Naive thymus-derived CD8-positive, alpha-beta T cell (primary cell): Measurements from ENCODE around the gene EPHX1. TPM values are rescaled to one million over a fixed set of nuclear protein-coding genes. Genes with fewer than 3 reads are reported as not detected.
"Not testable (repeated sequence)": the region's sequence is repeated elsewhere in the genome, so short reads cannot be mapped to it uniquely, and the experiment has no call there.

ENCODE experiments used
- ATAC-seq, 2 donors: fragments of 150-1000 bp; cut with Tn5 transposase in 1 of 2; sonication (Bioruptor Pico), chemical (Tn5 transposase) in 1 of 2; 1 replicate in 1 of 2; 2 replicates in 1 of 2; pipeline ENCODE4 v1.10.0; 2021; ENCODE audit warnings: mild to moderate bottlenecking in 2 of 2, moderate library complexity in 2 of 2
- POLR2A ChIA-PET: fragments of 350-600 bp; sonication (Branson Sonifier 250); formaldehyde crosslinking; loops from one replicate; lab custom pipeline; 2021; ENCODE audit warnings: antibody characterized with exemption; lab: Charles Lee
- DNase-seq, 10 donors: peaks; one replicate each; pipeline versions ENCODE4 v3.0.0 to v3.0.0-alpha.2; 2020 to 2022
- H3K27ac Mint-ChIP-seq, 10 donors: one replicate each; pipeline ENCODE4 v1.8.0; 2020 to 2022; ENCODE audit warnings: mild to moderate bottlenecking in 10 of 10, mixed read lengths in 10 of 10, moderate library complexity in 4 of 10, inconsistent platforms in 1 of 10
- H3K27me3 Mint-ChIP-seq, 5 donors: one replicate each; pipeline ENCODE4 v1.8.0; 2021 to 2022; ENCODE audit warnings: mixed read lengths in 5 of 5
- H3K36me3 Mint-ChIP-seq, 3 donors: one replicate each; pipeline ENCODE4 v1.8.0; 2020 to 2022; ENCODE audit warnings: mixed read lengths in 3 of 3, mild to moderate bottlenecking in 2 of 3, inconsistent platforms in 1 of 3
- H3K4me1 Mint-ChIP-seq, 4 donors: one replicate each; pipeline ENCODE4 v1.8.0; 2021 to 2022; ENCODE audit warnings: mixed read lengths in 4 of 4
- H3K4me3 Mint-ChIP-seq, 10 donors: one replicate each; pipeline ENCODE4 v1.8.0; 2020 to 2022; ENCODE audit warnings: mild to moderate bottlenecking in 10 of 10, mixed read lengths in 10 of 10, moderate library complexity in 6 of 10, inconsistent platforms in 1 of 10
- H3K9me3 Mint-ChIP-seq, 9 donors: one replicate each; pipeline ENCODE4 v1.8.0; 2020 to 2022; ENCODE audit warnings: mixed read lengths in 9 of 9, mild to moderate bottlenecking in 3 of 9, inconsistent platforms in 1 of 9, moderate library complexity in 1 of 9
- polyA plus RNA-seq, 3 donors: library from polyadenylated mRNA; unstranded; fragments of 300-500 nt; fragmentation: Illumina TruSeq; gene quantifications; one replicate each; pipeline ENCODE4 v1.2.3, GENCODE V29; 2021
- total RNA-seq, 8 experiments: library from RNA in 2 of 8; stranded (reverse) in 2 of 8; gene quantifications; one replicate each; pipeline ENCODE4 v1.2.3 and lab custom pipeline; 2021 to 2026

The EPHX1 gene
- total RNA-seq, result 1 to 10 TPM; 5.4 to 5.9 TPM
- 1 to 10 TPM; 1.6 to 2.8 (median 2.0) TPM for polyA plus RNA-seq
- total RNA-seq (lab: John Stamatoyannopoulos, UW), result 0.25 to 3.1 (median 1.6) reads per million in 6 experiments

DNA sequence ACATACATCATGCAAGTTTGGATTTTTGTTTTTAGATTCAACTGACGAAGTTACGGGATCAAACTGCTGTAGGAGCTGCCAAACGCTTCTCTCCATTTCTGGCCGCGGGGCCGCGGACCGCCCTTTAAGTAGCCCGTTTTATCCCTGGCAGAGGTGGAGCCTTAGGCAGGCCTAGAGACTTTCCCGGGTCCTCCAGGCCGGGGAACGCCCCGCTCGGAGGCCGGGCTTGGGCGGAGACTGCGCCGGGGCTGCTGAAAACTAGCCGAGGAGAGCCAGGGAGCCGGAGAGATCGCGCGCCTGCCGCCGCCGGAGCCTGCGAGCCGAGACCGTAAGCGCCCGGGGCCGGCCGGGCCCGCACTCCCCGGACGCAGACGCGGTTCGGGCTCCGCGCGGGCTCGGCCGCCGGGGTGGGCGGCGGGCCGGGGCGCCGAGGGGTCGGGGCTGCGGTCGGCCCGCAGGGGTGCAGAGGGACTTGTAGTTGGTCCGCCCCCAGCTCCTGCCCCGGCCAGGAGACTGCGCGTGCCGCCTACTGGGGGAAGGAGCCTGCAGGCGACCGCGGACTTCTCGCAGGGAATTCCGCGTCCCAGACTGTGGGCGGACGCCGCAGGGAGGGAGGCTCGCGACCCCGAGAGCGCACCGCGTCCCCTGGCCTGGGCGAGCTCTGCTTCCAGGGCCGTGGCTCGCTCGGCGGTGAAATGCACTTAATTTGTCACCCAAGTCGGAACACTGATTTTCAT is at the start of gene EPHX1:
Gene EPHX1 (plus strand): TSS at position 283 of the 737 bp plus-strand sequence. CDS start 18,606 bp downstream, outside the sequence.
- peak within 1 kb of the TSS in 9 of 10 donors; percentile 46 to 88 (median 71) for H3K27ac Mint-ChIP-seq

DNA sequence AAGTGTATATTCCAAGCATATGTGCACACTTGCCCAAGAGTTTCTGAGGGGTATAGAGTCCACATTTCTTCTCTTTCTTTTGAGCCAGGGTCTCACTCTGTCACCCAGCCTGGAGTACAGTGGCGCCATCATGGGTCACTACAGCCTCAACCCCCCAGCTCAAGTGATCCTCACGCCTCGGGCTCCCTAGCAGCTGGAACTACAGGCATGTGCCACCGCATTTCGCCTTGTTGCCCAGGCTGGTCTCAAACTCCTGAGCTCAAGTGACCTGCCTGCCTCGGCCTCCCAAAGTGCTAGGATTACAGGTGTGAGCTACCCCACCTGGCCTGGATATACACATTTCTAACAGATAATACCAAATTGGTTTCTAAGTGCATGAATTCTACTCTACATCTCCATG is 49.4 kb upstream of the EPHX1 start:
- POLR2A ChIA-PET, result no interaction called here
- peaks cover 0 to 2% (median 0%) of the 10 kb centered on the region in 3 donors for H3K36me3 Mint-ChIP-seq
- H3K27me3 Mint-ChIP-seq, result peaks cover 0 to 3% (median 1%) of the 10 kb centered on the region in 5 donors
- DNase-seq, result no peak
- no peak for ATAC-seq
- no peak overlapping the region for H3K4me3 Mint-ChIP-seq
- no peak overlapping the region for H3K27ac Mint-ChIP-seq
- H3K4me1 Mint-ChIP-seq, result peaks cover 0 to 2% (median 0%) of the 10 kb centered on the region in 4 donors
- no peaks in the 10 kb centered on the region for H3K9me3 Mint-ChIP-seq

More for the DNA sequence above, at the start of gene EPHX1:
- Mint-ChIP-seq H3K4me1 (peaks cover 3 to 24% (median 11%) of the 10 kb centered on the region in 4 donors), H3K9me3 (no peaks in the 10 kb centered on the region), H3K36me3 (no peaks in the 10 kb centered on the region), H3K4me3 (peak within 1 kb of the TSS; percentile 79 to 92 (median 86)), H3K27me3 (peaks cover 0 to 2% (median 0%) of the 10 kb centered on the region in 5 donors)
- POLR2A ChIA-PET, result interaction anchor here (0.8 to 4.5 kb wide), 7 partner anchors 24 to 101 kb away, joined by 3 to 45 read pairs (median 4); partner anchors contain the start of genes SRP9 and TMEM63A
- DNase-seq (peak; percentile 30 to 73 (median 56)), ATAC-seq (peak; percentile 90 to 93)

- H3K9me3 Mint-ChIP-seq, H3K36me3 Mint-ChIP-seq, H3K4me3 Mint-ChIP-seq, H3K4me1 Mint-ChIP-seq, H3K27me3 Mint-ChIP-seq, H3K27ac Mint-ChIP-seq, DNase-seq, POLR2A ChIA-PET, ATAC-seq: not testable (repeated sequence)
Measured at GRCh38 chr1:225761395-225761794, 48.5 kb upstream of the EPHX1 start.

DNA sequence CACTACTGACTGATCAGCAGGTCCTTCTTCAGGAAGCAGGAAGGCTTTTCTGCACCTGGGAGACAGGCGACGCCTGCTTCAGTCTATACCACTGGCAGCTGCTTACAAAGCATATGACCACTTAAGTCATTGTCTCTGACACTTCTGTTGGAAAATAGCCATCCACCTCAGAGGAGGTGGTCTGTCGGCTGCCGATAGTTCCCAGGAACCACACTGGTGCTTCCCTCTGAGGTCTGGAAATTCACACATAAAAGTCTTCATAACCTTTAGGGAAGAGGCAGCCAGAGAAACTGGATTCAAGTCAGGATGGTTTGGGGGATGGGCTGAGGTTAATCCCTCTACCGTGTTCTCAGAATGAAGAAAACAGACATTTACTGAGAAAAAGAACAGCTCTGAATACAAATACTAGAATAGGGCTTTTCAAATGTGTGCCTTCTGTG is 47.9 kb upstream of the EPHX1 start:
- Mint-ChIP-seq H3K36me3 (peaks cover 0 to 2% (median 0%) of the 10 kb centered on the region in 3 donors), H3K27ac (peak overlapping the region in 1 of 10 donors; percentile 27), H3K27me3 (peaks cover 0 to 5% (median 1%) of the 10 kb centered on the region in 5 donors), H3K4me1 (peaks cover 0 to 2% (median 0%) of the 10 kb centered on the region in 4 donors), H3K4me3 (no peak overlapping the region), H3K9me3 (no peaks in the 10 kb centered on the region)
- POLR2A ChIA-PET, result no interaction called here
- DNase-seq (no peak), ATAC-seq (no peak)

- ATAC-seq, result no peak
- Mint-ChIP-seq H3K27ac (peak overlapping the region in 1 of 10 donors; percentile 27), H3K36me3 (no peaks in the 10 kb centered on the region), H3K4me3 (no peak overlapping the region), H3K9me3 (no peaks in the 10 kb centered on the region), H3K27me3 (peaks cover 0 to 5% (median 1%) of the 10 kb centered on the region in 5 donors), H3K4me1 (peaks cover 0 to 2% (median 0%) of the 10 kb centered on the region in 4 donors)
- POLR2A ChIA-PET, result no interaction called here
- no peak for DNase-seq
Measured at GRCh38 chr1:225762444-225762843, 47.5 kb upstream of the EPHX1 start.

GRCh38 chr1:225763716-225764548 is 46.0 kb upstream of the EPHX1 start:
- Mint-ChIP-seq H3K9me3 (no peaks in the 10 kb centered on the region), H3K27me3 (peaks cover 0 to 5% (median 0%) of the 10 kb centered on the region in 5 donors), H3K4me3 (no peak overlapping the region), H3K36me3 (no peaks in the 10 kb centered on the region), H3K4me1 (no peaks in the 10 kb centered on the region), H3K27ac (no peak overlapping the region)
- POLR2A ChIA-PET, result interaction anchor here (0.6 to 0.8 kb wide), 3 partner anchors 14 to 473 kb away, joined by 4 to 7 read pairs (median 5); partner anchors contain the start of gene SRP9
- ATAC-seq, result no peak
- DNase-seq, result no peak

GRCh38 chr1:225765982-225766674 is 43.8 kb upstream of the EPHX1 start:
- H3K36me3 Mint-ChIP-seq, result no peaks in the 10 kb centered on the region
- peaks cover 0 to 5% (median 2%) of the 10 kb centered on the region in 4 donors for H3K4me1 Mint-ChIP-seq
- peaks cover 0 to 5% (median 0%) of the 10 kb centered on the region in 5 donors for H3K27me3 Mint-ChIP-seq
- POLR2A ChIA-PET, result interaction anchor here (0.6 to 4.2 kb wide), 3 partner anchors 9 to 474 kb away, joined by 3 to 27 read pairs (median 3); partner anchors contain the start of gene SRP9
- H3K27ac Mint-ChIP-seq, result no peak overlapping the region
- DNase-seq, result no peak
- no peaks in the 10 kb centered on the region for H3K9me3 Mint-ChIP-seq
- no peak for ATAC-seq
- no peak overlapping the region for H3K4me3 Mint-ChIP-seq

- H3K4me3 Mint-ChIP-seq, result no peak overlapping the region
- no peaks in the 10 kb centered on the region for H3K36me3 Mint-ChIP-seq
- H3K9me3 Mint-ChIP-seq, result no peaks in the 10 kb centered on the region
- peaks cover 0 to 8% (median 5%) of the 10 kb centered on the region in 4 donors for H3K4me1 Mint-ChIP-seq
- POLR2A ChIA-PET, result interaction anchor here (0.5 to 4.2 kb wide), 3 partner anchors 11 to 473 kb away, joined by 3 to 27 read pairs (median 5); partner anchors contain the start of gene SRP9
- DNase-seq, result no peak
- no peak for ATAC-seq
- H3K27me3 Mint-ChIP-seq, result peaks cover 0 to 2% (median 0%) of the 10 kb centered on the region in 5 donors
- peak overlapping the region in 2 of 10 donors; percentile 14 to 72 for H3K27ac Mint-ChIP-seq
Measured at GRCh38 chr1:225766967-225767633, 42.8 kb upstream of the EPHX1 start.

- no peak overlapping the region for H3K4me3 Mint-ChIP-seq
- no peaks in the 10 kb centered on the region for H3K9me3 Mint-ChIP-seq
- peak overlapping the region in 2 of 10 donors; percentile 57 to 80 for H3K27ac Mint-ChIP-seq
- ATAC-seq, result no peak
- peaks cover 3 to 13% (median 7%) of the 10 kb centered on the region in 4 donors for H3K4me1 Mint-ChIP-seq
- H3K36me3 Mint-ChIP-seq, result no peaks in the 10 kb centered on the region
- H3K27me3 Mint-ChIP-seq, result peaks cover 0 to 2% (median 0%) of the 10 kb centered on the region in 5 donors
- POLR2A ChIA-PET, result interaction anchor here (0.5 to 4.2 kb wide), 2 partner anchors 11 to 15 kb away, joined by 5 to 27 read pairs; partner anchors contain the start of gene SRP9
- no peak for DNase-seq
Measured at GRCh38 chr1:225767634-225768540, 42.0 kb upstream of the EPHX1 start.

DNA sequence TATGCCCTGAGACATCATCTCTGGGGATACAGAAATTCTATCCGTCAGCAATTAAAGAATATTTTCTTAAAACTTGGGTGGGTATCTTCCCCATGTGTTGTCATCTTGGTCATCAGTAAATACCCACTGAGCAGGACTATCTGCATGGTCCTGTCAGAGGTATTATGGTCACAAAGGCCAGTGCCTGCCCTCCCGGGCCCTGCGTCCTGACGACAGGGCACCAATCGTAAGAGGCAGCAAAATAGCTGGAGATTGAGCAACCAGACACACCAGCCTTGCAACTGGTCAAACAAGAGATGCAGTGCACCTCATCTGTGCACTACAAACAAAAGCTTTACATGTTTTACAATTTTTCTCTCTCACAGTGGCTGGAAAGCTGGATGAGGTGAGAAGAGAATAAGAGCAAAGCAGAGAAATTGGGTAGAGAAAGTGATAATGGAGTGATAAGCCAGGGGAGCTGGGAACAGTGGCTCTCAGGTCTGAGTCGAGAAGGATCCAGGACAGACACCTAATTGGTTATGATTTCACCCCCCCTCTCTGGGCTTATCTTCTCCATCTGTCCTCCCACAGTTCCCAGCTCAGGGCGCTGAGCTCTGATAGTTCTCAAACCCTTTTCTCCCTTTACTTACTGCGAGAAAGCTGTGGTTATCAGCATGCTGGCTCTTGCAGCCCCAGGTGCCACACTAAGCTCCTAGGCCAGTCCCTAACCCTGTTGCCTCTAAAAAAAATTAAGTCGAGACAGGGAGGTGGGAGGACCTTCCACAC is 41.1 kb upstream of the EPHX1 start:
- DNase-seq, result no peak
- no peaks in the 10 kb centered on the region for H3K9me3 Mint-ChIP-seq

More for the DNA sequence above, 41.1 kb upstream of the EPHX1 start:
- H3K4me3 Mint-ChIP-seq, result no peak overlapping the region
- H3K27ac Mint-ChIP-seq, result no peak overlapping the region
- ATAC-seq, result no peak
- H3K27me3 Mint-ChIP-seq, result peaks cover 0 to 2% (median 0%) of the 10 kb centered on the region in 5 donors
- POLR2A ChIA-PET, result interaction anchor here (4.2 kb wide), 1 partner anchor 10 kb away, joined by 27 read pairs; the partner anchor contains the start of gene SRP9
- H3K36me3 Mint-ChIP-seq, result no peaks in the 10 kb centered on the region
- peaks cover 7 to 21% (median 13%) of the 10 kb centered on the region in 4 donors for H3K4me1 Mint-ChIP-seq
